OCI-LY3 (cell line): ENCODE data around the gene TULP1.

Experiments
- H2AFZ ChIP-seq: fragments of 200-600, 300-600 bp; shearing (Covaris generic); 2 replicates; pipeline ENCODE4 v1.6.0; 2014; ENCODE audit warnings: antibody characterized with exemption, low read depth, low read length
- H3K27ac ChIP-seq: fragments of 200-600, 300-600 bp; sonication (generic); 2 replicates; pipeline ENCODE4 v1.5.1; 2014; ENCODE audit warnings: mild to moderate bottlenecking, low read length, moderate library complexity, mixed read lengths
- H3K27me3 ChIP-seq: fragments of 200-600, 300-600 bp; sonication (generic); 2 replicates; pipeline ENCODE4 v1.6.1; 2014; ENCODE audit warnings: low read depth, low read length, mixed read lengths
- H3K36me3 ChIP-seq: fragments of 200-600, 300-600 bp; sonication (generic); replicated peaks from 2 replicates; pipeline ENCODE3; 2014; ENCODE audit warnings: low read depth, low read length, mixed read lengths
- H3K4me1 ChIP-seq: fragments of 300-600, 200-600 bp; sonication (generic); 2 replicates; pipeline ENCODE4 v1.6.1; 2014; ENCODE audit warnings: low read length, mixed read lengths
- H3K4me2 ChIP-seq: fragments of 200-600, 300-600 bp; sonication (generic); 2 replicates; pipeline ENCODE4 v1.6.1; 2014; ENCODE audit warnings: low read length, mixed read lengths
- H3K4me3 ChIP-seq: fragments of 300-600, 200-600 bp; sonication (generic); 2 replicates; pipeline ENCODE4 v1.5.1; 2014; ENCODE audit warnings: antibody characterized with exemption, mild to moderate bottlenecking, low read length, moderate library complexity
- H3K79me2 ChIP-seq: fragments of 300-600, 200-600 bp; shearing (Covaris generic); 2 replicates; pipeline ENCODE4 v1.6.1; 2014; ENCODE audit warnings: mild to moderate bottlenecking, low read length, mixed read lengths
- H3K9ac ChIP-seq: fragments of 300-600, 200-600 bp; shearing (Covaris generic); 2 replicates; pipeline ENCODE4 v1.6.0; 2014; ENCODE audit warnings: mild to moderate bottlenecking, low read length, moderate library complexity
- H3K9me3 ChIP-seq: fragments of 200-600, 300-600 bp; shearing (Covaris generic); 2 replicates; pipeline ENCODE4 v1.6.1; 2014; ENCODE audit warnings: low read length, mixed read lengths; ENCODE audit not compliant: insufficient read depth
- H4K20me1 ChIP-seq: fragments of 200-600, 300-600 bp; sonication (generic); 2 replicates; pipeline ENCODE4 v1.6.1; 2016; ENCODE audit warnings: low read length, mixed read lengths; ENCODE audit not compliant: insufficient read depth
- CTCF ChIP-seq: fragments of 200-600, 300-600 bp; sonication (generic); IDR thresholded peaks from 2 replicates; pipeline ENCODE4 v1.5.1; 2014; ENCODE audit warnings: antibody characterized with exemption, low read length, low read depth
- EZH2phosphoT487 ChIP-seq: fragments of 200-600 bp; shearing (Covaris generic); IDR thresholded peaks from 2 replicates; pipeline ENCODE4 v1.6.1; 2018; ENCODE audit warnings: antibody characterized with exemption, mixed run types, low read depth

TULP1 gene

DNA sequence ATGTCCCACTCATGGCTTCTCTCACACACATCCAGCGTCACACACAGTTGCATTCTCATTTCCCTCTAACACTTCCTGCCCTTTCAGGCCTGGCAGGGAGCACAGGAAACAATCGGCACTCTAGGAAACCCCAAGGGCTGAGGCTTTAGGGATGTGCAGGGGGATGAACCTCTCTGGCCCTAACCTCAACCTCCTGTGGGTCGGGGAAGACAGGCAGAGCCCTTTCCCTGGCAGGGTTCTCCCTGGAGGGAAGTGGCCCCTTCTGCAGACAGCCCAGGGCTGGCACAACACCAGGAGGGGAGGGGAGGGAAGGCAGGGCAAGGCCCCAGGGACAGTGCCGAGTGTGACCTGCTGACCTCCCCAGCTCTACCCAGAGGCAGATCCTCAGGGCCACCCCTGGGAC, 18.5 kb downstream of the TULP1 start:
- H4K20me1 ChIP-seq: no peaks in the 10 kb centered on the region
- H3K36me3 ChIP-seq: no peaks in the 10 kb centered on the region
- TF ChIP-seq CTCF (no peak), EZH2phosphoT487 (no peak)
- H3K4me1 ChIP-seq: peaks cover 12% of the 10 kb centered on the region
- H3K9me3 ChIP-seq: no peaks in the 10 kb centered on the region
- no peak overlapping the region; the same call in 1 of the 2 replicates for H3K4me2 ChIP-seq
- no peak overlapping the region for H2AFZ ChIP-seq
- H3K27me3 ChIP-seq: peaks cover 17% of the 10 kb centered on the region; the same call in 1 of the 2 replicates
- no peak overlapping the region for H3K27ac ChIP-seq
- no peak overlapping the region for H3K4me3 ChIP-seq
- no peaks in the 10 kb centered on the region for H3K79me2 ChIP-seq
- H3K9ac ChIP-seq: no peak overlapping the region

- TF ChIP-seq EZH2phosphoT487 (no peak), CTCF (no peak)
- no peaks in the 10 kb centered on the region for H3K36me3 ChIP-seq
- no peaks in the 10 kb centered on the region for H4K20me1 ChIP-seq
- H3K4me3 ChIP-seq: no peak overlapping the region
- no peaks in the 10 kb centered on the region for H3K9me3 ChIP-seq
- no peak overlapping the region for H2AFZ ChIP-seq
- no peak overlapping the region for H3K27ac ChIP-seq
- no peaks in the 10 kb centered on the region for H3K79me2 ChIP-seq
- H3K9ac ChIP-seq: no peak overlapping the region
- H3K4me2 ChIP-seq: no peak overlapping the region; the same call in 1 of the 2 replicates
- H3K27me3 ChIP-seq: peaks cover 17% of the 10 kb centered on the region; the same call in 1 of the 2 replicates
- peaks cover 12% of the 10 kb centered on the region for H3K4me1 ChIP-seq
Measured at GRCh38 chr6:35493307-35493983, 19.3 kb downstream of the TULP1 start.

DNA sequence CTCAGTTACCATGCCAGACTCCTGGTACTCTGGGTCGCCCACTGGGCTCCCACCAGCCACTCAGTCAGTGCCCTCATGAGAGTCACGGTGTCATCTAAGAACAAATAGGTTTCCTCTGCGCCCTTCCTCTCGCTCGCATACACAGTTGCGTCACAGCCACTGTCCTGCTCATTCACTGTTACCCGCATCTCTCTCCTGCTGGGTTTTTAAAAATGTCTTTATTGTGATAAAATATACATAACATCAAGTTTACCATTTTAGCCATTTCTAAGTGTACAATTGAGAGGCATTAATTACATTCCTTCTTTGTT, 19.8 kb downstream of the TULP1 start:
- H2AFZ ChIP-seq: no peak overlapping the region
- H3K4me3 ChIP-seq: no peak overlapping the region
- H3K4me2 ChIP-seq: no peak overlapping the region
- H3K4me1 ChIP-seq: peaks cover 16% of the 10 kb centered on the region
- no peaks in the 10 kb centered on the region for H4K20me1 ChIP-seq
- H3K79me2 ChIP-seq: no peaks in the 10 kb centered on the region
- H3K27ac ChIP-seq: no peak overlapping the region
- no peaks in the 10 kb centered on the region for H3K36me3 ChIP-seq
- no peaks in the 10 kb centered on the region for H3K9me3 ChIP-seq
- peaks cover 17% of the 10 kb centered on the region; the same call in 1 of the 2 replicates for H3K27me3 ChIP-seq
- H3K9ac ChIP-seq: no peak overlapping the region
- TF ChIP-seq CTCF (no peak), EZH2phosphoT487 (no peak)

DNA sequence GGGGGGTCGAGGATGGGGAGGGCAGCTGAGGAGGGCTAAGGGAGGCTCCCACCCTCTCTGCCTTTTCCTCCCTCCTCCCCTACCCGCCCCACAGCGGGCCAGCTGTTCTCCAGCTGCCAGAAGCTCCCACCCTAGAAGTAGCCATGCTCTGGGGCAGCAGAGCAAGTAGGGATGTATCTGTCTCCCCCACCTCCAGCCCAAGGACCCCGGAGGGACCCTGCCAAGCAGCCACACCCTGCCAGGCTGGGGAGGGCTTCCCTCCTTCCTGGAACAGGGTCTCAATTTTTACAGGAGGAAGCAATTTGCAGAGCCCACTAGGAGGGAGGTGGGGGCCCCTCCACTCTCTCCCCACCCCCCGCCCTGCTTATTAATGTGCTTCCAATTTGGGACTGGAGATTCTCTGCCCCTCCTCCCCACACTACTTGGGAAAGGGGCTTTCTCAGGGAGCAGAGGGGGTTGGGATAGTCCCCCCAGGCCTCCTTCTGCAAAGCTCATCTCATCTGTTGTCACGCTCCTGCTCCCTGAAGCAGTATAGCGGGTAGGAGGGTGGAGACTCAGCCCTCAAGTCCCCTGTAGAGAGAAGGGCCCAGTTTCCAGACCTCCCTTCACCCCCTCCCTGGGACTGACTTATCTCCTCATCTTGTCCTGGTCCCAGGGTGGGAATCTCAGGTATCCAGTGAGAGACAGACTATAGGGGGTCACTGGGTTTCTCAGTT, 20.3 kb downstream of the TULP1 start:
- peaks cover 17% of the 10 kb centered on the region; the same call in 1 of the 2 replicates for H3K27me3 ChIP-seq
- peaks cover 19% of the 10 kb centered on the region for H3K4me1 ChIP-seq
- H4K20me1 ChIP-seq: no peaks in the 10 kb centered on the region
- no peaks in the 10 kb centered on the region for H3K36me3 ChIP-seq
- H3K79me2 ChIP-seq: no peaks in the 10 kb centered on the region
- H3K27ac ChIP-seq: no peak overlapping the region
- H3K9ac ChIP-seq: no peak overlapping the region
- H3K9me3 ChIP-seq: no peaks in the 10 kb centered on the region
- H2AFZ ChIP-seq: no peak overlapping the region
- H3K4me2 ChIP-seq: no peak overlapping the region
- no peak overlapping the region for H3K4me3 ChIP-seq
- TF ChIP-seq CTCF (no peak), EZH2phosphoT487 (no peak)
